DMS53 treated with DMSO at 0.1 percent for 48 hours (cell line): ENCODE results near the gene NDUFB1.

Source experiments
- DNase-seq: peaks from one replicate; lab custom pipeline; 2025; ENCODE audit not compliant: unreplicated experiment; lab: John Stamatoyannopoulos, UW

The NDUFB1 gene

DNA sequence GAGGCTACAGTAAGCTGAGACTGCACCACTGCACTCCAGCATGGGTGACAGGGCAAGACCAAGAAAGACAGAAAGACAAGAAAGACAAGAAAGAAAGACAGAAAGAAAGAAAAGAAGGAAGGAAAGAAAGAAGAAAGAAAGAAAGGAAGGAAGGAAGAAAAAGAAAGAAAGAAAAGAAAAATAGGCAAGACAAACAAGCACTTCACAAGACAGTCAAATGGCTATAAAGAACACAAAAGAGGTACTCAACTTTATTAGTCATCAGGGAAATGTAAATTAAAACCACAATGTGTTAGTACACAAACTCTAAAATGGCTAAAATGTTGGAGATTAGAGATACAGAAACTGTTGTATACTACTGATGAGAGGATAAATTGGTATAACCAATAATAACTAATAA, 21.7 kb downstream of the NDUFB1 start:
- DNase-seq, result no peak

DNA sequence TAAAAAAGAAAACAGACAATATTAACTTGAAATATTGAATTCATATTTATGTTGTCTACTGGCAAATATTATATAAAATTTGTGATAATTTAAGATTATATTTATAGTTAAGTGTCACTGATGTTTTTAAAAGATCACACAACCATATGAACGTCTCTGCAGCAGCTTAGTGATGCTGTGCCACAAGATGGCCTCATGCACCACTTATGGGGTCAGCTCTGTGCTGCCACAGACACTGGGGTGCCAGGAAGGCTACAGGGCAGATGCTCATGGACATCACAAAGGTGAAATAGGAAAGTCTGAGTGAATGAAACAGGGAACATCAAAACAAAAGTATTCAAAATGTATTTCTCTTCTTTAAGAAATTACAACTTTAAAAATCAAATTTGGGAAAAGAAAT, 28.2 kb downstream of the NDUFB1 start:
- no peak for DNase-seq

GRCh38 chr14:92088494-92088893, 33.0 kb downstream of the NDUFB1 start:
- no peak for DNase-seq

DNA sequence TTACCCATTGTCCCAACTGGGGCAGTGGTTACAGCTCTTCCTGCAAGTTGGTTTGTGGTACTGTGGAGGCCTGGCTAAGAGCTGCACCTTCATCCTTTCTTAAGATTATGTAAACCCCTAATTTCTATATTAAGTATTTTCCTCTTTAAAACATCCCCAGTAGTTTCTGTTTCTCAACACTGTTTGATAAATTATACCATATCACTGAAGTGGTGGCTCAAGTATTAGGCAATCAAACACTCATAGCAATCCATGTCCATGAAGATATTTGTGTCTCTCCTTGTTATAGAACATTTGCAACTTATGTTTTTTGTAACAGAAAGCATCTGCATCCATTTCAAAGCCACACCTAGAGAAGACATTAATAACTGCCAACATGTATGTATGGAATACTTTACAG, 47.0 kb downstream of the NDUFB1 start:
- DNase-seq, result no peak
